ENCODE results near the gene NR5A2.
A peak's percentile ranks its signal among the peaks of the same experiment; 100 is the strongest.
"Not testable (repeated sequence)": the region's sequence is repeated elsewhere in the genome, so short reads cannot be mapped to it uniquely, and the experiment has no call there.

Gene NR5A2

GRCh38 chr1:200166411-200166810, 138.9 kb downstream of the NR5A2 start:
- DNase-seq, result no peak

- no peak for DNase-seq
Measured at GRCh38 chr1:200168926-200169325, 141.4 kb downstream of the NR5A2 start.

- DNase-seq, result peak; percentile 46
Measured at GRCh38 chr1:200172311-200172710, 144.8 kb downstream of the NR5A2 start.

- no peak for DNase-seq
Measured at GRCh38 chr1:200173097-200173618, 145.6 kb downstream of the NR5A2 start.

GRCh38 chr1:200174525-200175295, 147.2 kb downstream of the NR5A2 start:
- DNase-seq, result no peak

- DNase-seq, result no peak
Measured at GRCh38 chr1:200176181-200176580, 148.7 kb downstream of the NR5A2 start.

GRCh38 chr1:200176798-200177197, 149.3 kb downstream of the NR5A2 start:
- no peak for DNase-seq

GRCh38 chr1:200178340-200178739, 150.8 kb downstream of the NR5A2 start:
- DNase-seq, result peak; percentile 15

GRCh38 chr1:200179126-200179780, 151.7 kb downstream of the NR5A2 start:
- DNase-seq, result peak; percentile 63

- no peak for DNase-seq
Measured at GRCh38 chr1:200179781-200180160, 152.3 kb downstream of the NR5A2 start.

GRCh38 chr1:200180821-200181220, 153.3 kb downstream of the NR5A2 start:
- DNase-seq, result peak; percentile 44

- DNase-seq, result no peak
Measured at GRCh38 chr1:200181861-200182260, 154.4 kb downstream of the NR5A2 start.

GRCh38 chr1:200182701-200183100, 155.2 kb downstream of the NR5A2 start:
- DNase-seq, result no peak

GRCh38 chr1:200183637-200184036, 156.1 kb downstream of the NR5A2 start:
- peak; percentile 53 for DNase-seq

GRCh38 chr1:200184196-200184595, 156.7 kb downstream of the NR5A2 start:
- peak; percentile 81 for DNase-seq

- not testable (repeated sequence) for DNase-seq
Measured at GRCh38 chr1:200185191-200185590, 157.7 kb downstream of the NR5A2 start.

- not testable (repeated sequence) for DNase-seq
Measured at GRCh38 chr1:200187332-200187731, 159.8 kb downstream of the NR5A2 start.

GRCh38 chr1:200191993-200192392, 164.5 kb downstream of the NR5A2 start:
- DNase-seq, result no peak

- DNase-seq, result no peak
Measured at GRCh38 chr1:200194477-200194876, 167.0 kb downstream of the NR5A2 start.

- no peak for DNase-seq
Measured at GRCh38 chr1:200198236-200198635, 170.7 kb downstream of the NR5A2 start.

GRCh38 chr1:200205216-200205995, 177.9 kb downstream of the NR5A2 start:
- no peak for DNase-seq

GRCh38 chr1:200206340-200206739, 178.8 kb downstream of the NR5A2 start:
- peak; percentile 67 for DNase-seq

- DNase-seq, result peak; percentile 14
Measured at GRCh38 chr1:200206761-200207160, 179.3 kb downstream of the NR5A2 start.
